KMS-11 (cell line): Measurements from ENCODE around the gene USF1.

Source experiments
- H2AFZ ChIP-seq: fragments of 200-600 bp; sonication (generic); 2 replicates; pipeline ENCODE4 v1.6.1; 2016; ENCODE audit warnings: antibody characterized with exemption, mixed run types, low read depth
- H3K27ac ChIP-seq: fragments of 200-600 bp; sonication (generic); 2 replicates; pipeline ENCODE4 v1.6.1; 2016; ENCODE audit warnings: mild to moderate bottlenecking, mixed run types
- H3K27me3 ChIP-seq: fragments of 200-600 bp; sonication (generic); 2 replicates; pipeline ENCODE4 v1.6.1; 2017; ENCODE audit warnings: mild to moderate bottlenecking, low read depth, mixed run types, moderate library complexity; ENCODE audit not compliant: insufficient read depth
- H3K36me3 ChIP-seq: fragments of 200-600 bp; sonication (generic); 2 replicates; pipeline ENCODE4 v1.6.1; 2017; ENCODE audit warnings: mild to moderate bottlenecking, mixed run types; ENCODE audit not compliant: insufficient read depth
- H3K4me1 ChIP-seq: fragments of 200-600 bp; sonication (generic); 2 replicates; pipeline ENCODE4 v1.6.1; 2016; ENCODE audit warnings: mild to moderate bottlenecking, low read depth, mixed run types; ENCODE audit not compliant: poor library complexity, severe bottlenecking
- H3K4me2 ChIP-seq: fragments of 200-600 bp; sonication (generic); 2 replicates; pipeline ENCODE4 v1.7.0; 2016; ENCODE audit warnings: mild to moderate bottlenecking, mixed run types
- H3K4me3 ChIP-seq: fragments of 200-600 bp; sonication (generic); IDR thresholded peaks from 2 replicates; pipeline ENCODE4 v1.6.1; 2017; ENCODE audit warnings: low read depth, low read length, mixed read lengths; ENCODE audit not compliant: insufficient read depth
- H3K79me2 ChIP-seq: fragments of 200-600 bp; sonication (generic); 2 replicates; pipeline ENCODE4 v1.6.1; 2016; ENCODE audit warnings: low read depth, mixed run types; ENCODE audit not compliant: insufficient read depth
- H3K9ac ChIP-seq: fragments of 200-600 bp; sonication (generic); 2 replicates; pipeline ENCODE4 v1.6.1; 2016; ENCODE audit warnings: mild to moderate bottlenecking, mixed run types
- H4K20me1 ChIP-seq: fragments of 200-600 bp; sonication (generic); 2 replicates; pipeline ENCODE4 v1.6.1; 2016; ENCODE audit warnings: mild to moderate bottlenecking, mixed run types; ENCODE audit not compliant: insufficient read depth
- CTCF ChIP-seq: fragments of 200-600 bp; sonication (generic); conservative IDR thresholded peaks from 2 replicates; pipeline ENCODE4 v1.6.1; 2017; ENCODE audit warnings: low read depth, mild to moderate bottlenecking, antibody characterized with exemption, low read length, moderate library complexity, mixed read lengths

USF1 gene

GRCh38 chr1:161045736-161046604 is at the start of gene USF1:
USF1 (minus strand) TSS chr1:161045977; CDS start chr1:161043275, 2,702 bp downstream.
- Histone ChIP-seq H3K4me1 (peaks cover 35% of the 10 kb centered on the region), H3K4me3 (peak within 1 kb of the TSS; percentile 99), H3K27me3 (no peaks in the 10 kb centered on the region), H3K27ac (peak within 1 kb of the TSS; percentile 74), H3K9ac (peak within 1 kb of the TSS; percentile 70), H3K79me2 (peaks cover 25% of the 10 kb centered on the region), H2AFZ (peak within 1 kb of the TSS; percentile 65), H4K20me1 (no peaks in the 10 kb centered on the region), H3K36me3 (peaks cover 6% of the 10 kb centered on the region; the same call in 1 of the 2 replicates), H3K4me2 (peak within 1 kb of the TSS; percentile 63)
- TF ChIP-seq CTCF = no peak

- Histone ChIP-seq H4K20me1 (no peaks in the 10 kb centered on the region), H3K36me3 (no peaks in the 10 kb centered on the region), H3K27me3 (no peaks in the 10 kb centered on the region), H3K79me2 (no peaks in the 10 kb centered on the region), H3K4me2 (no peak overlapping the region), H3K27ac (no peak overlapping the region), H3K9ac (no peak overlapping the region), H2AFZ (no peak overlapping the region), H3K4me1 (peaks cover 16% of the 10 kb centered on the region), H3K4me3 (no peak overlapping the region)
- no peak for TF ChIP-seq CTCF
Observed at GRCh38 chr1:161095230-161095629, 49.5 kb upstream of the USF1 start.

GRCh38 chr1:161094481-161094880 is 48.7 kb upstream of the USF1 start:
- Histone ChIP-seq H4K20me1 (no peaks in the 10 kb centered on the region), H3K9ac (no peak overlapping the region), H3K79me2 (no peaks in the 10 kb centered on the region), H3K36me3 (no peaks in the 10 kb centered on the region), H3K4me1 (peaks cover 14% of the 10 kb centered on the region), H3K4me2 (no peak overlapping the region), H3K27me3 (no peaks in the 10 kb centered on the region), H3K4me3 (no peak overlapping the region), H2AFZ (no peak overlapping the region), H3K27ac (no peak overlapping the region)
- TF ChIP-seq CTCF = no peak

- no peaks in the 10 kb centered on the region for H3K79me2 ChIP-seq
- no peaks in the 10 kb centered on the region for H3K27me3 ChIP-seq
- peaks cover 7% of the 10 kb centered on the region for H3K4me1 ChIP-seq
- no peak overlapping the region for H3K4me2 ChIP-seq
- TF ChIP-seq CTCF = no peak
- H3K36me3 ChIP-seq = no peaks in the 10 kb centered on the region
- H4K20me1 ChIP-seq = no peaks in the 10 kb centered on the region
- no peak overlapping the region for H3K27ac ChIP-seq
- no peak overlapping the region for H3K4me3 ChIP-seq
- no peak overlapping the region for H2AFZ ChIP-seq
- no peak overlapping the region for H3K9ac ChIP-seq
Observed at GRCh38 chr1:161092621-161093028, 46.8 kb upstream of the USF1 start.
